IMR-90 (cell line): Measurements from ENCODE around the gene KY.

Experiments
- CTCF ChIP-seq: conservative IDR thresholded peaks from 2 replicates; pipeline ENCODE4 v1.5.1; 2012; ENCODE audit warnings: mild to moderate bottlenecking, low read depth, low read length, improper control_type of control experiment
- RAD21 ChIP-seq: IDR thresholded peaks from 2 replicates; pipeline ENCODE4 v1.6.1; 2012; ENCODE audit warnings: low read length, improper control_type of control experiment

GRCh38 chr3:134621854-134622253 is 29.0 kb downstream of the KY start:
- TF ChIP-seq CTCF, result no peak
- no peak for TF ChIP-seq RAD21
